Right renal cortex interstitium (tissue), 3 donors: ENCODE data around the gene GBE1. TPM values are rescaled to one million over a fixed set of nuclear protein-coding genes. Genes with fewer than 3 reads are reported as not detected.

Experiments
- DNase-seq, 3 donors: peaks; one replicate each; pipeline ENCODE4 v3.0.0-alpha.2; 2013; ENCODE audit warnings: low read depth in 3 of 3, low spot score in 2 of 3
- polyA plus RNA-seq, 3 donors: library from polyadenylated mRNA; unstranded; fragments of 120-200 nt; gene quantifications; one replicate each; pipeline ENCODE4 v1.2.1, GENCODE V29; 2013; ENCODE audit not compliant: insufficient read length in 3 of 3

Gene GBE1
- polyA plus RNA-seq, 3 donors, result 32.6 to 36.0 (median 33.6) TPM

GRCh38 chr3:81707996-81708395, 53.4 kb downstream of the GBE1 start:
- no peak for DNase-seq

GRCh38 chr3:81702126-81702525, 59.3 kb downstream of the GBE1 start:
- no peak for DNase-seq

- no peak for DNase-seq
These were observed 61.7 kb downstream of the GBE1 start for GRCh38 chr3:81699536-81700320.

- no peak for DNase-seq
These were observed 65.4 kb downstream of the GBE1 start for GRCh38 chr3:81696090-81696489.

- no peak for DNase-seq
These were observed 66.1 kb downstream of the GBE1 start for GRCh38 chr3:81695302-81695701.

- DNase-seq, result no peak
These were observed 66.8 kb downstream of the GBE1 start for GRCh38 chr3:81694662-81695061.

GRCh38 chr3:81692766-81693165, 68.7 kb downstream of the GBE1 start:
- DNase-seq, result no peak

- no peak for DNase-seq
These were observed 71.8 kb downstream of the GBE1 start for GRCh38 chr3:81689617-81690016.

- no peak for DNase-seq
These were observed 76.6 kb downstream of the GBE1 start for GRCh38 chr3:81684751-81685395.

GRCh38 chr3:81676706-81677456, 84.6 kb downstream of the GBE1 start:
- no peak for DNase-seq

GRCh38 chr3:81674690-81675089, 86.8 kb downstream of the GBE1 start:
- no peak for DNase-seq

GRCh38 chr3:81668283-81668682, 93.2 kb downstream of the GBE1 start:
- DNase-seq, result no peak

- no peak for DNase-seq
These were observed 94.8 kb downstream of the GBE1 start for GRCh38 chr3:81666502-81667121.

GRCh38 chr3:81663114-81663513, 98.3 kb downstream of the GBE1 start:
- DNase-seq, result no peak

- no peak for DNase-seq
These were observed 101.4 kb downstream of the GBE1 start for GRCh38 chr3:81660036-81660435.

GRCh38 chr3:81658322-81658997, 103.0 kb downstream of the GBE1 start:
- no peak for DNase-seq

GRCh38 chr3:81651139-81651538, 110.3 kb downstream of the GBE1 start:
- DNase-seq, result no peak

- DNase-seq, result no peak
These were observed 111.3 kb downstream of the GBE1 start for GRCh38 chr3:81650187-81650586.

GRCh38 chr3:81645248-81645647, 116.2 kb downstream of the GBE1 start:
- DNase-seq, result no peak

- no peak for DNase-seq
These were observed 117.7 kb downstream of the GBE1 start for GRCh38 chr3:81643721-81644120.

- no peak for DNase-seq
These were observed 123.0 kb downstream of the GBE1 start for GRCh38 chr3:81638480-81638879.
